K562 (cell line): Measurements from ENCODE around the gene MYL4. TPM values are rescaled to one million over a fixed set of nuclear protein-coding genes. Genes with fewer than 3 reads are reported as not detected.

Source experiments
- ATAC-seq: fragments of 200-7000 bp; cut with Tn5 transposase; 3 replicates; pipeline ENCODE4 v1.9.1; 2020; ENCODE audit warnings: moderate library complexity
- BruUV-seq: library from RNA; stranded (reverse); fragments of 400-500 nt; replicated peaks from 2 replicates; lab custom pipeline; 2021; lab: Mats Ljungman, UMichigan
- CTCF ChIA-PET: fragments of 300-600 bp; formaldehyde crosslinking; extraction: SDS; loops from one replicate; lab custom pipeline; 2021; ENCODE audit warnings: low intra/inter-chr PET ratio; lab: Yijun Ruan, JAX
- POLR2A ChIA-PET: fragments of 300-600, 350-650 bp; sonication (Branson Sonifier 250); formaldehyde crosslinking; extraction: SDS; loops from one replicate; lab custom pipeline; 2021; ENCODE audit warnings: antibody characterized with exemption, inconsistent platforms; lab: Yijun Ruan, JAX
- DNase-seq, 4 experiments: peaks; one replicate each; pipeline versions ENCODE4 v3.0.0 to v3.0.0-alpha.2; 2011 to 2018; ENCODE audit warnings: low spot score in 3 of 4, mixed read lengths in 3 of 4; ENCODE audit errors: extremely low read depth in 1 of 4
- FAIRE-seq: peaks from 2 replicates; lab custom pipeline; 2011; peaks lifted over from hg19 to GRCh38; lab: Jason Lieb, UNC
- H2AFZ ChIP-seq: 2 replicates; pipeline ENCODE4 v1.6.0; 2011; ENCODE audit warnings: low read depth, low read length, control low read depth, inconsistent platforms
- H3K27ac ChIP-seq: fragments of 200-600 bp; 3 replicates; pipeline ENCODE4 v1.8.0; 2011; ENCODE audit warnings: low read depth, mild to moderate bottlenecking, control low read depth, inconsistent platforms, low read length, moderate library complexity, mixed read lengths; ENCODE audit errors: extremely low read depth
- H3K27me3 ChIP-seq, 2 experiments: fragments of 300-600 bp in 1 of 2; 2 replicates in 1 of 2; 3 replicates in 1 of 2; pipeline versions ENCODE4 v1.6.0 to v1.8.0; 2011; ENCODE audit warnings: inconsistent platforms in 2 of 2, low read length in 2 of 2, mild to moderate bottlenecking in 1 of 2, mixed read lengths in 1 of 2, moderate library complexity in 1 of 2; ENCODE audit not compliant: control insufficient read depth in 2 of 2, insufficient read depth in 2 of 2
- H3K36me3 ChIP-seq: fragments of 300-600 bp; 3 replicates; pipeline ENCODE4 v1.8.0; 2011; ENCODE audit warnings: mild to moderate bottlenecking, low read length, inconsistent platforms; ENCODE audit not compliant: control insufficient read depth, insufficient read depth
- H3K4me1 ChIP-seq, 2 experiments: fragments of 200-600 bp in 1 of 2; replicated peaks in 1 of 2; 2 replicates in 1 of 2; 3 replicates in 1 of 2; pipeline versions ENCODE4 v1.5.1 to v1.8.0; 2011; ENCODE audit warnings: inconsistent platforms in 2 of 2, low read length in 2 of 2, mild to moderate bottlenecking in 1 of 2, mixed read lengths in 1 of 2, moderate library complexity in 1 of 2; ENCODE audit not compliant: control insufficient read depth in 2 of 2, insufficient read depth in 2 of 2
- H3K4me2 ChIP-seq: 2 replicates; pipeline ENCODE4 v1.6.1; 2011; ENCODE audit warnings: low read length, control low read depth, inconsistent platforms, mixed read lengths; ENCODE audit not compliant: insufficient read depth
- H3K4me3 ChIP-seq: fragments of 200-600 bp; sonication (generic), shearing (Covaris generic); 2 replicates; pipeline ENCODE4 v1.5.1; 2016; ENCODE audit warnings: control low read depth, inconsistent platforms
- H3K79me2 ChIP-seq: fragments of 200-600 bp; 3 replicates; pipeline ENCODE4 v1.8.0; 2011; ENCODE audit warnings: low read length, inconsistent platforms; ENCODE audit not compliant: control insufficient read depth, insufficient read depth
- H3K9ac ChIP-seq, 2 experiments: 2 replicates each; pipeline versions ENCODE4 v1.6.0 to v1.6.1; 2011; ENCODE audit warnings: low read depth in 2 of 2, low read length in 2 of 2, control low read depth in 1 of 2, inconsistent platforms in 1 of 2, mild to moderate bottlenecking in 1 of 2, mixed read lengths in 1 of 2; ENCODE audit not compliant: insufficient read depth in 1 of 2
- H3K9me1 ChIP-seq: one replicate; pipeline ENCODE4 v1.6.0; 2011; ENCODE audit warnings: inconsistent platforms, mild to moderate bottlenecking, low read length, moderate library complexity; ENCODE audit not compliant: control insufficient read depth, insufficient read depth
- H3K9me3 ChIP-seq: replicated peaks from 2 replicates; pipeline ENCODE4 v1.5.1; 2011; ENCODE audit warnings: low read depth, low read length, inconsistent platforms; ENCODE audit not compliant: control insufficient read depth, insufficient read depth
- H4K20me1 ChIP-seq: replicated peaks from 2 replicates; pipeline ENCODE4 v1.6.1; 2011; ENCODE audit warnings: low read length, inconsistent platforms, mixed read lengths; ENCODE audit not compliant: control insufficient read depth, insufficient read depth
- GTF2E2 ChIP-seq: fragments of 200-800 bp; sonication (Bioruptor generic); IDR thresholded peaks from 2 replicates; pipeline ENCODE4 v1.6.1; 2016; ENCODE audit warnings: missing genetic modification characterization, missing compliant biosample characterization
- MBD2 ChIP-seq: sonication (generic); IDR thresholded peaks from 2 replicates; pipeline ENCODE4 v1.6.1; 2016; ENCODE audit warnings: low read depth, borderline replicate concordance
- POLR3A ChIP-seq: IDR thresholded peaks from 2 replicates; pipeline ENCODE4 v1.6.1; 2011; ENCODE audit warnings: borderline replicate concordance, mild to moderate bottlenecking, moderate library complexity; ENCODE audit not compliant: insufficient read length, insufficient read depth; ENCODE audit errors: extremely low read depth
- RAD21 ChIP-seq, 2 experiments: fragments of 250-450 bp in 1 of 2; fragments of 450-650 bp in 1 of 2; sonication (Bioruptor Pico) in 1 of 2; formaldehyde crosslinking in 1 of 2; IDR thresholded peaks in 1 of 2; conservative IDR thresholded peaks in 1 of 2; 2 replicates each; pipeline versions ENCODE4 v1.4.0 to v1.8.0; 2020 to 2022; ENCODE audit warnings: mild to moderate bottlenecking in 2 of 2, moderate library complexity in 1 of 2
- RHOXF2B ChIP-seq: fragments of 250-450 bp; sonication (Bioruptor Pico); conservative IDR thresholded peaks from 2 replicates; pipeline ENCODE4 v1.5.1; 2021
- RUNX1 ChIP-seq: sonication (generic); IDR thresholded peaks from 2 replicates; pipeline ENCODE4 v1.6.1; 2016; ENCODE audit warnings: antibody characterized with exemption, low read depth
- ZBTB49 ChIP-seq: sonication (generic); formaldehyde crosslinking; IDR thresholded peaks from 2 replicates; pipeline ENCODE4 v1.8.0; 2022; ENCODE audit warnings: missing genetic modification reagents, mild to moderate bottlenecking, borderline replicate concordance
- ZNF445 ChIP-seq: fragments of 250-450 bp; sonication (Bioruptor Pico); IDR thresholded peaks from 2 replicates; pipeline ENCODE4 v1.4.0; 2020; ENCODE audit warnings: low read depth, mild to moderate bottlenecking, moderate library complexity
- WGBS: fragments of 100-300 bp; shearing (Covaris generic); methylation state at CpG from one replicate; pipeline ENCODE4 v1.1.6; 2016; ENCODE audit warnings: low coverage, mixed read lengths; ENCODE audit not compliant: insufficient coverage; ENCODE audit errors: missing lambda C conversion rate; 5-methylcytosine and 5-hydroxymethylcytosine counted together
- in situ Hi-C: fragments of 300-500 bp; cut with MboI; formaldehyde crosslinking; loops from 4 replicates; pipeline ENCODE4 v1.15.0; 2018; ENCODE audit warnings: inconsistent platforms, mixed read lengths
- intact Hi-C: fragments of 100-400 bp; cut with micrococcal nuclease; formaldehyde crosslinking; loops from 2 replicates; pipeline ENCODE4 v1.14.2; 2022
- polyA plus RNA-seq, 8 experiments: library from polyadenylated mRNA; depleted of rRNA in 4 of 8; stranded (reverse) in 5 of 8; unstranded in 3 of 8; fragments of >200 nt; fragmentation: Nextera tagmentation in 2 of 8; fragmentation: Illumina TruSeq in 1 of 8; extraction: Ambion mirVana in 2 of 8; extraction: Trizol in 1 of 8; gene quantifications; 2 replicates each; pipeline versions ENCODE4 v1.2.1 to v1.2.3, GENCODE V29; 2011 to 2014; ENCODE audit warnings: inconsistent platforms in 1 of 8, missing spikeins in 1 of 8
- total RNA-seq, 7 experiments: library from RNA; depleted of rRNA in 6 of 7; stranded (reverse); fragments of >200 nt in 6 of 7; fragmentation: Illumina TruSeq in 2 of 7; extraction: Trizol in 2 of 7; gene quantifications; 2 replicates each; pipeline versions ENCODE4 v1.2.1 to v1.2.3, GENCODE V29; 2011 to 2021; ENCODE audit warnings: low replicate concordance in 1 of 7
- TF ChIP-seq, protein P1 (sequence below): fragments of 450-650 bp; IDR thresholded peaks from 2 replicates; pipeline ENCODE4 v1.6.1; 2016

Gene MYL4
- total and polyA plus RNA-seq, 9 of the 15 experiments (the other 6 are each of a cell fraction or from before 2014, with no cell fraction given) = 117 to 423 (median 221) TPM

DNA sequence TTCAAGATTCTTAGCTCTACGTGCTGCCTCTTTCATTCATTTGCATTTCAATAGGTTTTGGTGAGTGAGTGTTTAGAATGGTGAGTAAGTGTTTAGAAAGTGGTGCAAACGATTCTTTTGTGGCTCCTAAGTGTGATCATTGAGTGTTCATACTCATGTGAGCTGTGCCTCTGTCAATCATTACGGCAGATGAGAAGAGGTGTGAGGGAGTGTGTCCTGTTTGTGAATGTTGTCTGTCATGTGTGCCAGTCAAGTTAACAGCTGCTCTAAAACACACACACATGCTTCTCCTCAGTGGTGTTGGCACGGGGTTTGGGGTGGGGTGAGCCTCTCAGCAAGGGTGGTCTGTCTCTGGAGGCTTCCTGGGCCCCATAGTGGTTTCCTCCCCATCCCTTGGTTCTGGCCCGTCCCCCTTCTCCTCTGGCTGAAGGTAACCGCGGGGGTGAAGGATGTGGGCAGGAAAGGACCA is 11.4 kb downstream of the MYL4 start:
- DNase-seq = no peak
- no peak for FAIRE-seq
- H3K4me3 ChIP-seq = no peak overlapping the region
- H2AFZ ChIP-seq = no peak overlapping the region
- no peak for ATAC-seq
- H3K36me3 ChIP-seq = peaks cover 52% of the 10 kb centered on the region
- H3K4me1 ChIP-seq = peaks cover 31 to 40% of the 10 kb centered on the region in 2 experiments; a peak in 4 of 5 replicates
- BruUV-seq = no TSS peak
- TF ChIP-seq GTF2E2 (tag) = no peak
- TF ChIP-seq, protein P1, sequence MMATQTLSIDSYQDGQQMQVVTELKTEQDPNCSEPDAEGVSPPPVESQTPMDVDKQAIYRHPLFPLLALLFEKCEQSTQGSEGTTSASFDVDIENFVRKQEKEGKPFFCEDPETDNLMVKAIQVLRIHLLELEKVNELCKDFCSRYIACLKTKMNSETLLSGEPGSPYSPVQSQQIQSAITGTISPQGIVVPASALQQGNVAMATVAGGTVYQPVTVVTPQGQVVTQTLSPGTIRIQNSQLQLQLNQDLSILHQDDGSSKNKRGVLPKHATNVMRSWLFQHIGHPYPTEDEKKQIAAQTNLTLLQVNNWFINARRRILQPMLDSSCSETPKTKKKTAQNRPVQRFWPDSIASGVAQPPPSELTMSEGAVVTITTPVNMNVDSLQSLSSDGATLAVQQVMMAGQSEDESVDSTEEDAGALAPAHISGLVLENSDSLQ = peak; percentile 76
- peaks cover 12% of the 10 kb centered on the region; the same call in 2 of the 3 replicates for H3K79me2 ChIP-seq
- in situ Hi-C loops (loop anchor here (10.0 kb wide), 1 partner anchor 394 kb away; no protein-coding TSS in a partner anchor), intact Hi-C loops (no loop called here)
- peaks cover 24% of the 10 kb centered on the region for H3K9me3 ChIP-seq
- H3K9ac ChIP-seq = peak overlapping the region; percentile 45 to 58; a peak in 1 of 4 replicates
- WGBS = 75% methylated on average over 7 of the region's 7 CpGs
- no peaks in the 10 kb centered on the region for H3K27me3 ChIP-seq
- ChIA-PET POLR2A (interaction anchor here (0.6 to 2.4 kb wide), 3 partner anchors 11 to 197 kb away, joined by 3 to 26 read pairs (median 5); partner anchors contain the start of gene MYL4), CTCF (no interaction called here)
- no peaks in the 10 kb centered on the region for H4K20me1 ChIP-seq
- H3K4me2 ChIP-seq = peak overlapping the region; percentile 83; the same call in 1 of the 2 replicates
- no peak overlapping the region; the same call in 2 of the 3 replicates for H3K27ac ChIP-seq
- H3K9me1 ChIP-seq = no peaks in the 10 kb centered on the region

GRCh38 chr17:47221154-47221553 is 12.0 kb downstream of the MYL4 start:
- no peak for DNase-seq
- Histone ChIP-seq H3K9me3 (peaks cover 24% of the 10 kb centered on the region), H4K20me1 (no peaks in the 10 kb centered on the region), H3K9ac (no peak overlapping the region), H3K79me2 (peaks cover 12% of the 10 kb centered on the region; the same call in 2 of the 3 replicates), H3K36me3 (peaks cover 49% of the 10 kb centered on the region), H3K4me1 (peaks cover 31 to 43% of the 10 kb centered on the region in 2 experiments; a peak in 4 of 5 replicates), H3K4me3 (no peak overlapping the region), H3K27ac (no peak overlapping the region), H2AFZ (no peak overlapping the region), H3K9me1 (no peaks in the 10 kb centered on the region), H3K4me2 (no peak overlapping the region), H3K27me3 (no peaks in the 10 kb centered on the region)
- ChIA-PET CTCF (no interaction called here), POLR2A (interaction anchor here (0.6 to 0.7 kb wide), 2 partner anchors 14 to 198 kb away, joined by 3 to 5 read pairs; no protein-coding TSS in a partner anchor)
- in situ Hi-C loops = loop anchor here (10.0 kb wide), 1 partner anchor 394 kb away; no protein-coding TSS in a partner anchor
- FAIRE-seq = no peak
- 89% methylated on average over 6 of the region's 6 CpGs for WGBS
- no peak for ATAC-seq
- intact Hi-C loops = no loop called here
- BruUV-seq = no TSS peak
- TF ChIP-seq RHOXF2B (CRISPR knock-in tag) (no peak), RAD21 (CRISPR knock-in tag; conservative IDR thresholded peaks at IDR 0.05 in 1 of 2, IDR thresholded peaks at IDR 0.05 in 1 of 2) (no peak), RUNX1 (no peak), POLR3A (no peak), MBD2 (no peak), ZNF445 (CRISPR knock-in tag) (no peak), ZBTB49 (no peak)
